Endothelial cell of umbilical vein (primary cell): ENCODE results near the gene PSMB9. TPM values are rescaled to one million over a fixed set of nuclear protein-coding genes. Genes with fewer than 3 reads are reported as not detected.
A peak's percentile ranks its signal among the peaks of the same experiment; 100 is the strongest.

ENCODE experiments used
- BruUV-seq: library from RNA; stranded (reverse); fragments of 400-500 nt; replicated peaks from 2 replicates; lab custom pipeline; 2021; lab: Mats Ljungman, UMichigan
- CTCF ChIA-PET: fragments of 300-600, 350-600 bp; sonication (Branson Sonifier 250); formaldehyde crosslinking; loops from one replicate; lab custom pipeline; 2021; ENCODE audit warnings: antibody characterized with exemption, inconsistent platforms; lab: Charles Lee
- POLR2A ChIA-PET: fragments of 300-600, 350-600 bp; sonication (Branson Sonifier 250); formaldehyde crosslinking; loops from one replicate; lab custom pipeline; 2021; ENCODE audit warnings: antibody characterized with exemption, inconsistent platforms; lab: Charles Lee
- DNase-seq: peaks from one replicate; pipeline ENCODE4 v3.0.0-alpha.2; 2011; ENCODE audit warnings: low read depth, low spot score
- FAIRE-seq: peaks from 2 replicates; lab custom pipeline; 2011; peaks lifted over from hg19 to GRCh38; lab: Jason Lieb, UNC
- H2AFZ ChIP-seq: 2 replicates; pipeline ENCODE4 v1.6.0; 2012; ENCODE audit warnings: low read depth, low read length, control low read depth, inconsistent platforms
- H3K27ac ChIP-seq: 2 replicates; pipeline ENCODE4 v1.5.1; 2011; ENCODE audit warnings: low read depth, mild to moderate bottlenecking, control low read depth, low read length, moderate library complexity; ENCODE audit not compliant: insufficient read depth
- H3K27me3 ChIP-seq, 2 experiments: 2 replicates each; pipeline versions ENCODE4 v1.6.0 to v1.6.1; 2011; ENCODE audit warnings: low read length in 2 of 2, mixed read lengths in 1 of 2; ENCODE audit not compliant: control insufficient read depth in 2 of 2, insufficient read depth in 2 of 2
- H3K36me3 ChIP-seq, 2 experiments: 2 replicates in 1 of 2; 3 replicates in 1 of 2; pipeline ENCODE4 v1.5.1; 2011; ENCODE audit warnings: low read length in 2 of 2, mild to moderate bottlenecking in 1 of 2, moderate library complexity in 1 of 2; ENCODE audit not compliant: control insufficient read depth in 2 of 2, insufficient read depth in 2 of 2; ENCODE audit errors: extremely low read depth in 1 of 2
- H3K4me1 ChIP-seq: 3 replicates; pipeline ENCODE4 v1.5.1; 2011; ENCODE audit warnings: mild to moderate bottlenecking, low read length; ENCODE audit not compliant: control insufficient read depth, insufficient read depth; ENCODE audit errors: extremely low read depth
- H3K4me2 ChIP-seq: 2 replicates; pipeline ENCODE4 v1.6.1; 2011; ENCODE audit warnings: low read length, control low read depth, mixed read lengths; ENCODE audit not compliant: insufficient read depth
- H3K4me3 ChIP-seq, 3 experiments: fragments of 200-600 bp in 1 of 3; sonication (generic), shearing (Covaris generic) in 1 of 3; replicated peaks in 1 of 3; 2 replicates each; pipeline ENCODE4 v1.5.1; 2011 to 2016; ENCODE audit warnings: control low read depth in 3 of 3, low read length in 3 of 3, mild to moderate bottlenecking in 2 of 3, inconsistent platforms in 1 of 3, low read depth in 1 of 3, moderate library complexity in 1 of 3; ENCODE audit not compliant: insufficient read depth in 1 of 3
- H3K79me2 ChIP-seq: 2 replicates; pipeline ENCODE4 v1.6.0; 2012; ENCODE audit warnings: low read length, inconsistent platforms; ENCODE audit not compliant: control insufficient read depth, insufficient read depth
- H3K9ac ChIP-seq: replicated peaks from 2 replicates; pipeline ENCODE3; 2011; ENCODE audit warnings: low read length, control low read depth; ENCODE audit not compliant: insufficient read depth; ENCODE audit errors: extremely low read depth
- H3K9me1 ChIP-seq: replicated peaks from 3 replicates; pipeline ENCODE4 v1.6.0; 2011; ENCODE audit warnings: mild to moderate bottlenecking, low read length; ENCODE audit not compliant: control insufficient read depth, insufficient read depth; ENCODE audit errors: extremely low read depth
- H3K9me3 ChIP-seq: replicated peaks from 2 replicates; pipeline ENCODE4 v1.5.1; 2012; ENCODE audit warnings: low read length, inconsistent platforms; ENCODE audit not compliant: control insufficient read depth, insufficient read depth
- H4K20me1 ChIP-seq: replicated peaks from 2 replicates; pipeline ENCODE3; 2011; ENCODE audit warnings: mild to moderate bottlenecking, low read length; ENCODE audit not compliant: control insufficient read depth, insufficient read depth; ENCODE audit errors: extremely low read depth
- EZH2 ChIP-seq: IDR thresholded peaks from 2 replicates; pipeline ENCODE4 v1.6.1; 2012; ENCODE audit warnings: borderline replicate concordance, low read depth, mild to moderate bottlenecking, moderate library complexity, low read length, inconsistent platforms; ENCODE audit not compliant: severe bottlenecking
- FOS ChIP-seq: IDR thresholded peaks from 2 replicates; pipeline ENCODE4 v1.6.1; 2011; ENCODE audit warnings: mild to moderate bottlenecking, low read length, moderate library complexity, borderline replicate concordance; ENCODE audit not compliant: insufficient read depth
- GATA2 ChIP-seq: IDR thresholded peaks from 2 replicates; pipeline ENCODE4 v1.7.0; 2011; ENCODE audit warnings: low read depth, mild to moderate bottlenecking, moderate library complexity, mixed read lengths, low read length; ENCODE audit not compliant: insufficient read length, insufficient read depth
- JUN ChIP-seq: IDR thresholded peaks from 2 replicates; pipeline ENCODE4 v1.6.1; 2011; ENCODE audit warnings: borderline replicate concordance, low read depth; ENCODE audit not compliant: insufficient read length, insufficient read depth
- MYC ChIP-seq: IDR thresholded peaks from one replicate; pipeline ENCODE4 v1.6.1; 2011; ENCODE audit warnings: mild to moderate bottlenecking, low read depth, low read length
- POLR2A ChIP-seq: IDR thresholded peaks from 2 replicates; pipeline ENCODE4 v1.6.1; 2012; ENCODE audit warnings: low read depth, mild to moderate bottlenecking, control low read depth, low read length
- dilution Hi-C: fragments of 300-500 bp; cut with MboI; formaldehyde crosslinking; loops from one replicate; pipeline ENCODE4 v1.15.0; 2019; ENCODE audit warnings: low sequenced_read_pairs; ENCODE audit not compliant: extremely low pct_ligation_motif_present
- intact Hi-C: fragments of 100-400 bp; cut with micrococcal nuclease; formaldehyde crosslinking; loops from one replicate; pipeline ENCODE4 v1.10.0; 2022
- polyA plus RNA-seq, 4 experiments: library from polyadenylated mRNA; depleted of rRNA in 3 of 4; stranded (reverse) in 3 of 4; unstranded in 1 of 4; fragments of >200 nt; gene quantifications; 2 replicates each; pipeline versions ENCODE4 v1.2.1 to v1.2.3, GENCODE V29; 2011 to 2012; ENCODE audit warnings: missing spikeins in 1 of 4
- total RNA-seq: library from RNA; stranded (reverse); gene quantifications from 2 replicates; pipeline ENCODE4 v1.2.3, GENCODE V29; 2021

The PSMB9 gene
- total and polyA plus RNA-seq, 2 donors (not counting 3 experiments of a cell fraction or from before 2014, with no cell fraction given): 6.3 TPM

DNA sequence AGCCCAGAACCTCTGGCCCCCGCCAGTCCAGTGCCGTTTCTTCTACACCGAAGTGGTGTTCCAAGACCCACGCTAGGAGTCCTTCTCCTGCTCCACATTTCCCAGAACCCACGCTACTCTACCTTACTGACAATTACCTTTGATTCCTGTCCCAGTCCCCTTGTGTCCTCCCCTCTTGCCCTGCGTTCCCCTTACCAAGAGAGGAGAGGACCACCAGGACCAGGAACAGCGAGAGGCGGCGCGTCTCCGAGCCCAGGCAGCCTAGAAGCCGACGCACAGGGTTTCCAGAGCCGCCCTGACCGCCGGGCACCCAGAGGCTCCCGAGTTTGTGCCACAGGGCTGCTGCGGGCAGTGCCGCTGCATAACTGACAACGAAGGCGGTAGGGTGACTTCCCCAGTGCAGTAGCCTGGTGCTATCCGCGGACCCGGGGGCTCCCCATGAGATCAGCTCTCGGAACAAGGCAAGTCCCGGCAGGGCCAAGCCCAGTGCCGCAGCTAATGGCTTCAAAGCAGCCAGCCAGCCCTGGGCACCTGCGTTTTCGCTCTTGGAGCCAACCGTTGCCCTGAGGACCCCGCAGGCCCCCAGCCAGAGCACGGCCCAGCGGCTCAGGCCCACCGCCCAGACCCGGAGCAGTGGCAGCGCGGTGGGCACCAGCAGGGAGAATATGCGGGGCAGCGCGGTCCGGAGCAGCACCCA, 1.0 kb upstream of the PSMB9 start:
- no peaks in the 10 kb centered on the region for H3K9me1 ChIP-seq
- TF ChIP-seq GATA2: no peak
- TF ChIP-seq FOS: no peak
- TF ChIP-seq POLR2A: no peak
- no peak for TF ChIP-seq JUN
- no peak for TF ChIP-seq EZH2
- TF ChIP-seq MYC: no peak
- H2AFZ ChIP-seq: peak overlapping the region; percentile 61
- ChIA-PET CTCF (interaction anchor here (0.8 to 8.1 kb wide), 20 partner anchors 9 to 465 kb away, joined by 3 to 274 read pairs (median 6); partner anchors contain the start of genes HLA-DMA, PSMB8, TAP2 and ZBTB22), POLR2A (interaction anchor here (1.4 to 2.2 kb wide), 2 partner anchors 15 to 119 kb away, joined by 7 to 12 read pairs; partner anchors contain the start of gene TAP2)
- H3K4me1 ChIP-seq: peaks cover 13% of the 10 kb centered on the region
- H3K36me3 ChIP-seq: no peaks in the 10 kb centered on the region
- dilution Hi-C loops (no loop called here), intact Hi-C loops (loop anchor here (1.0 kb wide), 1 partner anchor 9 kb away; the partner anchor contains the start of gene PSMB8)
- peak overlapping the region; percentile 63 to 83 (median 75) for H3K4me3 ChIP-seq
- H4K20me1 ChIP-seq: no peaks in the 10 kb centered on the region
- H3K27me3 ChIP-seq: peaks cover 2 to 15% of the 10 kb centered on the region in 2 experiments
- peak overlapping the region; percentile 50 for H3K9ac ChIP-seq
- FAIRE-seq (peak; percentile 56), DNase-seq (peak; percentile 52)
- no peaks in the 10 kb centered on the region for H3K79me2 ChIP-seq
- TSS peak; percentile 24 for BruUV-seq
- H3K27ac ChIP-seq: no peak overlapping the region
- no peaks in the 10 kb centered on the region for H3K9me3 ChIP-seq
- H3K4me2 ChIP-seq: peak overlapping the region; percentile 75
